NCI-H1694 (cell line): ENCODE results near the gene KRTAP9-3.
"Not testable (repeated sequence)": the region's sequence is repeated elsewhere in the genome, so short reads cannot be mapped to it uniquely, and the experiment has no call there.

Experiments
- DNase-seq: peaks from one replicate; lab custom pipeline; 2025; lab: John Stamatoyannopoulos, UW

KRTAP9-3 gene, protein sequence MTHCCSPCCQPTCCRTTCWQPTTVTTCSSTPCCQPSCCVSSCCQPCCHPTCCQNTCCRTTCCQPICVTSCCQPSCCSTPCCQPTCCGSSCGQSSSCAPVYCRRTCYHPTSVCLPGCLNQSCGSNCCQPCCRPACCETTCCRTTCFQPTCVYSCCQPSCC

DNA sequence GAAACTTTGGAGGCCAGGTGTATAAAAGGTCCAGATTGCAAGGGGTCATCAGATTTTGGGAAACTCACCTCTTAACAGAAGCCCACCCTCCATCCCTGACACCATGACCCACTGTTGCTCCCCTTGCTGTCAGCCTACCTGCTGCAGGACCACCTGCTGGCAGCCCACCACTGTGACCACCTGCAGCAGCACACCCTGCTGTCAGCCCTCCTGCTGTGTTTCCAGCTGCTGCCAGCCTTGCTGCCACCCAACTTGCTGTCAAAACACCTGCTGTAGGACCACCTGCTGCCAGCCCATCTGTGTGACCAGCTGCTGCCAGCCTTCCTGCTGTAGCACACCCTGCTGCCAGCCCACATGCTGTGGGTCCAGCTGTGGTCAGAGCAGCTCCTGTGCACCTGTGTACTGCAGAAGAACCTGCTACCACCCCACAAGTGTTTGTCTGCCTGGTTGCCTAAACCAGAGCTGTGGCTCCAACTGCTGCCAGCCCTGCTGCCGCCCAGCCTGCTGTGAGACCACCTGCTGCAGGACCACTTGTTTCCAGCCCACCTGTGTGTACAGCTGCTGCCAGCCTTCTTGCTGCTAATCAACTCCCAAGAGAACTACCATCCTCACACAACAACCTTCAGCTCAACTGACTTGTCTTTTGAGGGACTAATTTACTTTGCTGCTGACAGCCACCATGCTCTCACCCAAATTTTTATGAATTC, at the start of gene KRTAP9-3:
Gene KRTAP9-3, plus strand, starts transcription at position 51 of the 707 bp plus-strand sequence. Its CDS starts 53 bp downstream, at position 104.
- DNase-seq: not testable (repeated sequence)

DNA sequence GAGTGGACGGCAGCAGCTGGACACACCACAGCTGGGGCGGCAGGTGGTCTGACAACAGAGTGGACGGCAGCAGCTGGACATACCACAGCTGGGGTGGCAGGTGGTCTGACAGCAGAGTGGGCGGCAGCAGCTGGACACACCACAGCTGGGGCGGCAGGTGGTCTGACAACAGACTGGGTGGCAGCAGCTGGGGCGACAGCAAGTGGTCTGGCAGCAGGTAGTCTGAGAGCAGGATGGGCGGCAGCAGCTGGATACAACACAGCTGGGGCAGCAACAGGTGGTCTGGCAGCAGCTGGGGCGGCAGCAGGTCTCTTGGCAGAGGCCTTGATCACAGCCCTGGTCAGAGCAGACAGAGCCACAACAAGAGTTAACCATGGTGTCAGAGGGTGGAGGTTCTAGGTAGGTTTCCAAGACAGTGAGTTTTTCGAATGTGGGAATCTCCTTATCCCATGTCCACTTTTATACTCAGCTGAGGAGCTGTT, 47.7 kb upstream of the KRTAP9-3 start, which contains the start of gene KRTAP4-1:
Gene KRTAP4-1, minus strand, starts transcription at position 432 of the 482 bp plus-strand sequence. Its CDS starts 57 bp downstream, at position 375.
- no peak for DNase-seq

DNA sequence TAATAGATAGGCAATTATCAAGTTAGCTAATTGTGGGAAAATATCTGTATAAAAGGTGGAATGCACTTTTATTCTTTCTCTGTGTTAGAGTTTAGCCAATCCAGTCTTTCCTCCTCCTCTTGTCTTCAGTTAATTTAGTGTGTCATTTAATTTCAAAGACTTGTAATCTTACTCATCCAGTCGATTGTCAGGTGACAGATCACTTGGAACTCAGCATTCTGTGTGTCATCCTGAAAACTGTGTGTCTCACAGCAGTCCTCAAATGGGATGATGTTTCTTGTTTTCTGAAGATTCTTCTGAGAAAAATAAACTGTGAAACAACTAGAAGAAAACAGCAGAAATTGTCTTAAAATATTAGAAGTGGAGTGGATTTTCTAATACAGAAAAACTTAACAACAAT, 47.2 kb upstream of the KRTAP9-3 start:
- no peak for DNase-seq

DNA sequence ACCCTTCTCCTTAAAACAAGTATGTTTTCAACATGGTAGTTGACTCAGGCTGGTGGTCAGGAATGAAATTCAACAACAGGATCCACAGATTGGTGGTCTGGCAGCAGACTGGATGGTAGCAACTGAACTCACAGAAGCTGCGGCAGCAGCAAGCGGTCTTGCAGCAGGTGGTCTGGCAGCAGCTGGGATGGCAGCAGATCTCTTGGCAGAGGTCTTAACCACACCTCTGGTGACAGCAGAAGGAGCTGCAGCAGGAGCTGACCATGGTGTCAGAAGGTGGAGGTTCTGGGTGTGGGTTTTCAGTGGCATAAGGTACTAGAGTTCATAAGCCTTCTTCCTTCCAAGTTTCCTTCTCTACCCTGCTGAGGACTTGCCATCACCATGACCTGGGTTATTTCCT, 45.4 kb upstream of the KRTAP9-3 start:
- DNase-seq: no peak

DNA sequence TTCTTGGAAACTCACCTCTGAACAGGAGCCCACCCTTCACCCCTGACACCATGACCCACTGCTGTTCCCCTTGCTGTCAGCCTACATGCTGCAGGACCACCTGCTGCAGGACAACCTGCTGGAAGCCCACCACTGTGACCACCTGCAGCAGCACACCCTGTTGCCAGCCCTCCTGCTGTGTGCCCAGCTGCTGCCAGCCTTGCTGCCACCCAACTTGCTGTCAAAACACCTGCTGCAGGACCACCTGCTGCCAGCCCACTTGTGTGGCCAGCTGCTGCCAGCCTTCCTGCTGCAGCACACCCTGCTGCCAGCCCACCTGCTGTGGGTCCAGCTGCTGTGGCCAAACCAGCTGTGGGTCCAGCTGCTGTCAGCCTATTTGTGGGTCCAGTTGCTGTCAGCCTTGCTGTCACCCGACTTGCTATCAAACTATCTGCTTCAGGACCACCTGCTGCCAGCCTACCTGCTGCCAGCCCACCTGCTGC, 42.4 kb upstream of the KRTAP9-3 start, which contains the start of gene KRTAP9-1:
Gene KRTAP9-1, plus strand, starts transcription at position 51 of the 482 bp plus-strand sequence. Its CDS starts 0 bp downstream, at position 51.
- not testable (repeated sequence) for DNase-seq

DNA sequence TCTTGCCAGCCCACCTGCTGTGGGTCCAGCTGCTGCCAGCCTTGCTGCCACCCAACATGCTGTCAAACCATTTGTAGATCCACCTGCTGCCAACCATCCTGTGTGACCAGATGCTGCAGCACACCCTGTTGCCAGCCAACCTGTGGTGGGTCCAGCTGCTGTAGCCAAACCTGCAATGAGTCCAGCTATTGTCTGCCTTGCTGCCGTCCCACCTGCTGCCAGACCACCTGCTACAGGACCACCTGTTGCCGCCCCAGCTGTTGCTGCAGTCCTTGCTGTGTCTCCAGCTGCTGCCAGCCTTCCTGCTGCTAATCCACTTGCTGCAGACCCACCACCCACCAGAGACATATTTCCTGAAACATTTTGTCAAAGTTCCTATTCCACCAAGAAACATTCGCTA, 41.9 kb upstream of the KRTAP9-3 start:
- no peak for DNase-seq

DNA sequence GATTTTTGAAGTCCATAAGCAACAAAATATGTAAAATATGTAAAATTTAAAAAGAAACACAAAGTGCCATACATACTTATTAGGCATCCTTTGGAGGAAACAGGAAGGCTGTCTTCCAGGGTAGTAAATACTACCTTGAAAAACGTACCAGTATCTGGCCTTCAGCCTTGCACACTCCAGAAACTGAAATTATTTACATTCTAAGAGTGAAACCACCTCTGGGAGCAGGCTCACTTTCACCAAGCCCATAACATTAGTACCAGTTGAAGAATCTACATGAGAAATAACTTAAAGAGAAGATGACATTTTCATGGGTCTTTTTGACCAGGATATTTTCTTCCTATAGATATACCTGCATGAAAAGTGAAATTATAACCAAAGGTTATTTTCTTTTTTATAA, 36.2 kb upstream of the KRTAP9-3 start:
- no peak for DNase-seq

DNA sequence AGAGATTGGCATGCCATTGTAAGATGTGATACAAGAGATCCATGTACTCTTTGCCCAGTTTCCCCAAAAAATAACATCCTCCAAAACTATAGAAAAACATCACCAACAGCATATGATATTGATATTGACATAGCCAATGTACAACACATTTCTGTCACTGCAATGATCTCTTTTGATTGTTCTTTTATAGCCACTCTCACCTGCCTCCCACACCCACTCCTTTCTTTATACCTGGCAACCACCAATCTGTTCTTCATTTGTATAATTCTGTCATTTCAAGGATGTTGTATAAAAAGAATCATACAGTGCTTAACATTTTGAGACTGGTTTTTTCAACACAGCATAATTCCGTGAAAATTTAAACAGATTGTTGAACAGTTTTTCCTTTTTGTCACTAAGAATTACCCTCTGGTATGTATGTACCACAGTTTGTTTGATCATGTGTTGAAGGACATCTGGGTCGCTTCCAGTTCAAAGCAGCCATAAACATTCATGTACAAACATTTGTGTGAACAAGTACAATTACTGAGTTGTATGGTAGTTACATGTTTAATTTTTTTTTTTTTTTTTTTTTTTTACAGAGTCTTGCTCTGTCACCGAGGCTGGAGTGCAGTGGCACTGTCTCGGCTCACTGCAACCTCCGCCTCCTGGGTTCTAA, 32.7 kb upstream of the KRTAP9-3 start:
- no peak for DNase-seq

DNA sequence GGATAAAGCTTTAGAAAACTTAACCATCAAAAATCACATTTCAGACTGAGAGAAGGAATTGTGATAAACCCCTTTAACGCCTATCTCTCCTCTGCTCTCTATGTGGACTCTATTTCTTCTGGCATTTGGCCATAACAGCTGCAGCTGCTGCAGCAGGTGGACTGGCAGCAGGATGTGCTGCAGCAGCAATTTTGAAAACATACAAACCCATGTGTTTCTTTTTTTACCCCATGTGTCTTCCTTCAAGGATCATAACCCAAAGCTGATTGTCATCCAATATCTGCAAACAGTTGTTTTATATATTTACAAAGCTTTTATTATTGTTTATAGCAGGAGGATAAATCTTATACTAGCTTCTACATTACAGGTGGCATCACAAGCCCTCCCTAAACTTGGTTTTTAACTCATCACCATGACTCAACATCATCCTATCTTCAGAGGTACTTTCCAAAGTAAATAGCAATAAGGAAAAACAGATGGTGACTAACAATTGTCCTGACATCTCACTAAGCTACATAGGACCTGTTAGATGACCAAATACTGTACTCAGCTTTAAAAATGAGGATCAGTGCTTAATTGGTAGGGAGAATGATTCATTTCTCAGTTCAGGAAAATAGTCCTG, 20.3 kb upstream of the KRTAP9-3 start:
- DNase-seq: no peak

DNA sequence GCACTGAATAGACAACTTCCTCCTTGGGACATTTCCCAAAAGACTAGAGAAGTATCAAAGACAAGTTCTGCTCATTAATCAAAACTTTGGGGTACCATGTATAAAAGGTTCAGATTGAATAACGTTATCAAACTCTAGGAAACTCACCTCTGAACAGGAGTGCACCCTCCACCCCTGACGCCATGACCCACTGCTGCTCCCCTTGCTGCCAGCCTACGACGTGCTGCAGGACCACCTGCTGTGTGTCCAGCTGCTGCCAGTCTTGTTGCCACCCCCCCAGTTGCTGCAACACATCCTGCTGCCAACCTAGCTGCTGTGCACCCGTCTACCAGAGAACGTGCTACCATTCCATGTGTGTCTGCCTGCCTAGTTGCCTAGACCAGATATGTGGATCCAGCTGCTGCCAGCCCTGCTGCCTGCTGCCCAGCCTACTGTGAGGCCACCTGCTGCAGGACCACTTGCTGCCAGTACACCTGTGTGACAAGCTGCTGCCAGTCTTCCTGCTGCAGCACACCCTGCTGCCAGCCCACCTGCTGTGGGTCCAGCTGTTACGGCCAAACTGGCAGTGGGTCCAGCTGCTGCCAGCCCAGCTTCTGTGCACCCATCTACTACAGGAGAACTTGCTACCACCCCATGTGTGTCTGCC, 19.6 kb upstream of the KRTAP9-3 start:
- DNase-seq: no peak

DNA sequence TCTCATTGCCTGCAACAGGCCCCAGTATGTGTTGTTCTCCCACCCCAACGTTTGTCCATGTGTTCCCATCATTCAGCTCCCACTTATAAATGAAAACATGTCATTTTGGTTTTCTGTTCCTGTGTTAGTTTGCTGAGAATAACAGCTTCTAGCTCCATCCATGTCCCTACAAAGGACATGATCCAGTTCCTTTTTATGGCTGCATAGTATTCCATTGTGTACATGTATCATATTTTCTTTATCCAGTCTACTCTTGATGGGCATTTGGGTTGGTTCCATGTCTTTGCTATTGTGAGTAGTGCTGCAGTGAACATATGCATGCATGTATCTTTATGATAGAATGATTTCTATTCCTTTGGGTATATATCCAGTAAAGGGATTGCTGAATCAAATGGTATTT, 16.6 kb upstream of the KRTAP9-3 start:
- DNase-seq: no peak

DNA sequence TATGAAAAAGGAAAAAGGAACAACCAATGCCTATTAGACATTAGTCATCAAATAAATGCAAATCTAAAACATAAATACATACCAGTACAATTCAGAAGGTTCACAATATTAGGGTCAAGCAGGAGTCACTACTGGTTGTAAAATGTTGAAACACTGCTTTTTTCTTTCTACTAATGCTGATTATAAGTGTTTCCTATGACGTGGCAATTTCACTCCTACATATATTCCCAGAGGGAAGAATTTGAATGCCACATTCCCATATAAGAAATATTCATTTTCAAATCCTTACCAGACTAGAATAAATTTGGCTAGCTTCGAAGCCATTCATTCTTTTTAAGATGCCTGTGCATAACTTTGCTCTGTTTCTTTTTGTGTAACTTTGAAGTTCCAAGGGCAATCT, 8.4 kb upstream of the KRTAP9-3 start:
- no peak for DNase-seq

DNA sequence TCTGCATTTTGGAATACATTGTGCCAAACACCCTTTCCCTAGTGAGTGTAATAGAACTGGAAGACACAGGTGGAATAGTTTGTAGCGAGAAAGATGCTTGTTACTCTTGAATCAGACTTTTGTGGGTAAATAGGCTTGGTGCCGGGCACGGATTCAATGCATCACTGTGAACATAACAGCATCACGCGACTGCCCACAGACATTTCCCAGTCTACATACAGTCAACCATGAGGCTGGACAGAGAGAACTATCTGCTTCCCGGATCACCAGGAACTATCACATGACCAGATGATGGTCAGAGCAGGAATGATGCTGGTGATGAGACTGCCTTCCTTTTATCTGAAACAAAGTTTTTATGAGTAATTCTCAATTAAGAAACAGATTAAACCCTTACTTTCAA, 6.2 kb upstream of the KRTAP9-3 start:
- DNase-seq: no peak

DNA sequence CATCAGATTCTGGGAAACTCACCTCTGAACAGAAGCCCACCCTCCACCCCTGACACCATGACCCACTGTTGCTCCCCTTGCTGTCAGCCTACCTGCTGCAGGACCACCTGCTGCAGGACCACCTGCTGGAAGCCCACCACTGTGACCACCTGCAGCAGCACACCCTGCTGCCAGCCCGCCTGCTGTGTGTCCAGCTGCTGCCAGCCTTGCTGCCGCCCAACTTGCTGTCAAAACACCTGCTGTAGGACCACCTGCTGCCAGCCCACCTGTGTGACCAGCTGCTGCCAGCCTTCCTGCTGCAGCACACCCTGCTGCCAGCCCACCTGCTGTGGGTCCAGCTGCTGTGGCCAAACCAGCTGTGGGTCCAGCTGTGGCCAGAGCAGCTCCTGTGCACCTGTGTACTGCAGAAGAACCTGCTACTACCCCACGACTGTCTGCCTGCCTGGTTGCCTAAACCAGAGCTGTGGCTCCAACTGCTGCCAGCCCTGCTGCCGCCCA, 5.6 kb upstream of the KRTAP9-3 start, which contains the start of gene KRTAP9-2:
Gene KRTAP9-2, plus strand, starts transcription at position 51 of the 498 bp plus-strand sequence. Its CDS starts 7 bp downstream, at position 58.
- DNase-seq: not testable (repeated sequence)

DNA sequence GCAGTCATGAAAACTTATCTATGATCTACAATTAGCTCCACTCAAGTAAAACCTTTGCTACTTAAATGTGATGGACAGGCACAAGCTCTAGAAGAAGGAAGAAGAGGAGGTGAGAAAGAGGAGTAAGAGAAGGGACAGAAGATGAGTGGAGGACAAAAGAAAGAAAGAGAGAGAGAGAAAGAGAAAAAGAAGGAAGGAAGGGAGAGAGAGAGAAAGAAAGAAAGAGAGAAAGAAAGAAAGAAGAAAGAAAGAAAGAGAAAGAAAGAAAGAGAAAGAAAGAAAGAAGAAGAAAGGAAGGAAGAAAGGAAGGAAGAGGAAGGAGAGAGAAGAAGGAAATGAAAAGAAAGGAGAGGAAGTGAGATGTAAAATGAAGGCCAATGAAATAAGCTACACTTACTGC, 2.2 kb upstream of the KRTAP9-3 start:
- DNase-seq: no peak

DNA sequence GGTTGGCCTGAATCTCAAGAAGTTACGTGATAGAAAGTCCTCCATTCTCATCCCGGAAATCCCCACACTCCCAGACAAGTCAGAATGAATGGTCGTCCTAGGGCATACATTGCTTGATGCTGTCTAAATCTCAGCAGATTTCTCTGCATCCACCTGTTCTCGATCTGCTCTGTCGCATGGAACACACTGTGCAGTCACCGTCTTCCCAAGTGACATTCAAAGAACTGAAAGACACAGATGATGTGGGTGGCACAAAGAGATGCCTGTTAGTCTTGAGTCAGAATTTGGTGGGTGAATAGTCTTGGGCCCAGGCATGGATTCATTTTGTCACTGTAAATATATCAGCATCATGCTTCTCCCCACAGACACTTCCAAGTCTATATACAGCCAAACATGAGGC, 518 bp upstream of the KRTAP9-3 start:
- DNase-seq: no peak

DNA sequence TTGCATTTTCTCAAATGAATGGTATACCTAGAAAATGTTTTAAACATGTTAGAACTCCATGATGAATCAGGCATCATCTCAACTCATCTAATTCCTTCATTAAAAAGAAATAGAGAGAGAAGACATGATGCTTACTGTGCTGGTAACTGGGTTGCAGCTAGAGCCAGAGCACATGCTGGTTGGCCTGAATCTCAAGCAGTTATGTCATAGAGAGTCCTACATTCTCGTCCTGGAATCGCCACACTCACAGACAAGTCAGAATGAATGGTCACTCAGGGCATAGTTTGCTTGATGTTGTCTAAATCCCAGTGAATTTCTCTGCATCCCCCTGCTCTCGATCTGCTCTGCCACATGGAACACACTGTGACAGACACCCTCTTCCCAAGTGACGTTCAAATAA, 4.9 kb downstream of the KRTAP9-3 start:
- DNase-seq: not testable (repeated sequence)

DNA sequence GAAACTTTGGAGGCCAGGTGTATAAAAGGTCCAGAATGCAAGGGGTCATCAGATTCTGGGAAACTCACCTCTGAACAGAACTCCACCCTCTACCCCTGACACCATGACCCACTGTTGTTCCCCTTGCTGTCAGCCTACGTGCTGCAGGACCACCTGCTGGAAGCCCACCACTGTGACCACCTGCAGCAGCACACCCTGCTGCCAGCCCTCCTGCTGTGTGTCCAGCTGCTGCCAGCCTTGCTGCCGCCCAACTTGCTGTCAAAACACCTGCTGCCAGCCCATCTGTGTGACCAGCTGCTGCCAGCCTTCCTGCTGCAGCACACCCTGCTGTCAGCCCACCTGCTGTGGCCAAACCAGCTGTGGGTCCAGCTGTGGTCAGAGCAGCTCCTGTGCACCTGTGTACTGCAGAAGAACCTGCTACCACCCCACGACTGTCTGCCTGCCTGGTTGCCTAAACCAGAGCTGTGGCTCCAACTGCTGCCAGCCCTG, 5.7 kb downstream of the KRTAP9-3 start, which contains the start of gene KRTAP9-8:
Gene KRTAP9-8, plus strand, starts transcription at position 51 of the 489 bp plus-strand sequence. Its CDS starts 53 bp downstream, at position 104.
- not testable (repeated sequence) for DNase-seq

DNA sequence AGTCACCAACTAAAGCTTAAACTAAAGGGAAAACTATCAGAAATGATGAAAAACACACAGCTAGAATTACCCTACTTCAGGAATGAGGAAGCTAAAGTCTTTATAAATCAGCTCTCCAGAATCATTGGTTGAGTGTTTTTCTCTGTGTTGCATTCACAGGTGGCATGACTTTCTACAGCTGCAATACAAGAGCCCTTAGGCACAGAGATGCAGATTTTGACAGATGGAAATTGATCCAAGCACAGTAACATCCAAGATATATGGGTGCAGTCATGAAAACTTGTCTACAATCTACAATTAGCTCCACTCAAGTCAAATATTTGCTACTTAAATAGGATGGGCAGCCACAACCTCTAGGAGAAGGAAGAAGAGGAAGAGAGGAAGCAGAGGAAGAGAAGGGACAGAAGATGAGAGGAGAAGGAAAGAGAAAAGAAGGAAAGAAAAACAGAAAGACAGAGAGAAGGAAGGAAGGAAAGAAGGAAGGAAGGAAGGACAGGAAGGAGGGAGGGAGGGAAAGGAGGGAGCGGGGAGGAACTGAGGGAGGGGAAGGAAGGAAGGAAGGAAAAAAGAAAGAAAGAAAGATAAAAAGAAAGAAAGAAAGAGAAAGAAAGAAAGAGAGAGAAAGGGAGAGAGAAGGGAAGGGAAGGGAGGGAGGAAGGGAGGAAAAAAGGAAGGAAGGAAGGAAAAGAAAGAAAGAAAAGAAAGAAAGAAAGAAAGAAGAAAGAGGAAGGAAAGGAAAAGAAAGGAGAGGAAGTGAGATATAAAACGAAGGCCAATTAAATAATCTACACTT, 14.9 kb downstream of the KRTAP9-3 start:
- not testable (repeated sequence) for DNase-seq

DNA sequence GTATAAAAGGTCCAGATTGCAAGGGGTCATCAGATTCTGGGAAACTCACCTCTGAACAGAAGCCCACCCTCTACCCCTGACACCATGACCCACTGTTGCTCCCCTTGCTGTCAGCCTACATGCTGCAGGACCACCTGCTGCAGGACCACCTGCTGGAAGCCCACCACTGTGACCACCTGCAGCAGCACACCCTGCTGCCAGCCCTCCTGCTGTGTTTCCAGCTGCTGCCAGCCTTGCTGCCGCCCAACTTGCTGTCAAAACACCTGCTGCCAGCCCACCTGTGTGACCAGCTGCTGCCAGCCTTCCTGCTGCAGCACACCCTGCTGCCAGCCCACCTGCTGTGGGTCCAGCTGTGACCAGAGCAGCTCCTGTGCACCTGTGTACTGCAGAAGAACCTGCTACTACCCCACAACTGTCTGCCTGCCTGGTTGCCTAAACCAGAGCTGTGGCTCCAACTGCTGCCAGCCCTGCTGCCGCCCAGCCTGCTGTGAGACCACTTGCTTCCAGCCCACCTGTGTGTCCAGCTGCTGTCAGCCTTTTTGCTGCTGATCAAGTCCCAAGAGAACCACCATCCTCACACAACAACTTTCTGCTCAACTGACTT, 17.5 kb downstream of the KRTAP9-3 start, which contains the start of gene KRTAP9-4:
Gene KRTAP9-4, plus strand, starts transcription at position 51 of the 604 bp plus-strand sequence. Its CDS starts 34 bp downstream, at position 85.
- not testable (repeated sequence) for DNase-seq
